T-helper 2 cell treated with Interferon-gamma antibody and Interleukin-4, amounts not matched to agents 100 ng/mL and 5 ng/mL, for 36 hours (primary cell): ENCODE data around the gene CCDC159. TPM values are rescaled to one million over a fixed set of nuclear protein-coding genes. Genes with fewer than 3 reads are reported as not detected.
"Not testable (repeated sequence)": the region's sequence is repeated elsewhere in the genome, so short reads cannot be mapped to it uniquely, and the experiment has no call there.

Experiments used
- intact Hi-C: fragments of 100-400 bp; cut with micrococcal nuclease; formaldehyde crosslinking; loops from one replicate; pipeline ENCODE4 v1.15.1; 2023
- total RNA-seq: library from RNA; stranded (reverse); gene quantifications from 2 replicates; pipeline ENCODE4 v1.2.3, GENCODE V29; 2022

CCDC159 gene
- total RNA-seq, 1 donor from 2014 or later: 14.1 TPM

DNA sequence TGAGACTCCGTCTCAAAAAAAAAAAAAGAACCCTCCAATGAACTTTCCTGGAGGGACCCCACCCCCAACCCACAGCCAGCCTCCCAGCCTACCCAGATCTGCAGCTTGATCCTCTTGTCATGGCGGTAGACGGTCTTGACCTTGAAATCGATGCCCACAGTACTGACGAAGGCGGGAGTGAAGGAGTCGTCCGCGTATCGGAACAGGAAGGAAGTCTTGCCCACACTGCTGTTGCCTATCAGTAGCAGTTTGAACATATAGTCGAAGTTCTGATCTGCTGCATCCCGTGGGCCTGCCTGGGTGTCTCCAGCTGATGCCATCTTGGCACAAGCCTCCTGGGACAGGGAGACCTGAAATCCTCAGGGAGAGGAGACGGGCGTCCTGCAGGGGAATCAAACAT, 9.2 kb upstream of the CCDC159 start:
- intact Hi-C loops: no loop called here

DNA sequence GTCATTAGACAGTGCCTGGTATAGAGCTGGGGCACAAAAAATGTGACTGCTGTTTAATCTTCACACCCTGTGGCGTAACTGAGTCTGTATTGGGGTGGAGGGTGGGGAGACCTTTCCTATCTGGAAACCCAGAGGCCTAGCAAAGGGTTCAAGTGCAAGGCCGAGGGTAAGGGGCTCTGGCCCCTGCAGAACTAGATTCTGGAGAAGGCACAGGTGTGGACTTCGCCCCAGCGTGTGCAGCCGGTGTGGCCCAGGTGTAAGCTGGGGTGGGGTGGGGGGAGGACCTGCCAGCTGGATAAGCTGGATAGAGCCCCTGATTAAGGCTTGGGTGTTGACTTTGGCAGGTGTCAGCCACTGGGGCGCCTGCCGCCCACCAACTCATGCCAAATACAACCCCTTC, 8.2 kb upstream of the CCDC159 start:
- intact Hi-C loops: no loop called here

GRCh38 chr19:11338569-11339253, 7.6 kb upstream of the CCDC159 start:
- intact Hi-C loops: no loop called here

GRCh38 chr19:11339254-11340098, 6.8 kb upstream of the CCDC159 start, which contains the start of gene RAB3D:
Gene RAB3D, minus strand, starts transcription at chr19:11339657. Its CDS starts 2,258 bp downstream, at chr19:11337399.
- intact Hi-C loops: no loop called here

GRCh38 chr19:11340099-11340467, 6.2 kb upstream of the CCDC159 start:
- intact Hi-C loops: not testable (repeated sequence)

DNA sequence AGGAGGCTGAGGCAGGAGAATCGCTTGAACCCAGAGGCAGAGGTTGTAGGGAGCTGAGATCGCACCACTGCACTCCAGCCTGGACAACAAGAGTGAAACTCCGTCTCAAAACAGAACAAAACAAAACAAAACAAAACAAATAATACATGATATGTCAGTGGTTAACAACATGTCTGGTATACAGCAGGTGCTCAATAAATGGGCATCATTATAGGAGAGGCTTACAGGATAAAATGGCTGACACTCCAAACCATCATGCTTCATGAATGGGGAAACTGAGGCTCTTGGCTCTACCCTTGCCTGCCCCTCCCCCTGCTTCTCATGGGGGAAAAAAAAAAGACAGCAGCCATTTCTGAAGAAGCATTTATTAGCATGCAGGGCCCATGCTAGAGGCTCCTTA, 3.9 kb upstream of the CCDC159 start:
- intact Hi-C loops: no loop called here

GRCh38 chr19:11345122-11345803, 1.1 kb upstream of the CCDC159 start:
- intact Hi-C loops: no loop called here

GRCh38 chr19:11347546-11348039, 1.3 kb downstream of the CCDC159 start:
- intact Hi-C loops: no loop called here

DNA sequence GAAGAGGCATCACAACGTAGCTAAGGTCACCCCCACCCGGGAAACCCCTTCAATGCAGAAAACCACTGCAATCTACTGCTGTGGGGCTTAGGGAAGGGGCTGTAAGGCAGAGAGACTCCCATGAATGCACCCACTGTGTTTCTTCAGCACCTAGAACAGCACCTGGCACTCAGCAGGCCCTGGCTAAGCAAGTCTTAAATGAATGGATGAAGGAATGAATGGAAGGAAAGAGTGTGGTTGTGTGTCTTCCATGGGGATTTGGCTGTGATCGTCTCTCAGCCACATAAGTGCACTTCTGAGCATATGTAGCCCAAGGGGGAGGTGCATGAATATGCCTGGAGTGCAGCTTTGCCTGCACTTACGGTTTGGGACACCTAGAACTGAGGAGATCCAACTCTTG, 2.9 kb downstream of the CCDC159 start:
- intact Hi-C loops: no loop called here

DNA sequence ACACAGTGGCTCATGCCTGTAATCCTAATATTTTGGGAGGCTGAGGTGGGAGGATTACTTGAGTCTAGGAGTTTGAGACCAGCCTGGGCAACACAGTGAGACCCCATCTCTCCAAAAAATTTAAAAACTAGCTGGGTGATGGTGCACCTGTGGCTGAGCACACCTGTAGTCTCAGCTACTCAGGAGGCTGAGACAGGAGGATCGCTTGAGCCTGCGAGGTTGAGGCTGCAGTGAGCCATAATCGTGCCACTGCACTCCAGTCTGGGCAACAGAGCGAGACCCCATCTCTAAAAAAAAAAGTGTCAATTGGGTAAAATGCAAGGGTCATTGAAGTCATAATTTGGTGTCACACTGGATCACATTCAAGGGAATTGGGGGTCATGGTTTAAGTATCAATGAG, 7.8 kb downstream of the CCDC159 start:
- intact Hi-C loops: not testable (repeated sequence)

DNA sequence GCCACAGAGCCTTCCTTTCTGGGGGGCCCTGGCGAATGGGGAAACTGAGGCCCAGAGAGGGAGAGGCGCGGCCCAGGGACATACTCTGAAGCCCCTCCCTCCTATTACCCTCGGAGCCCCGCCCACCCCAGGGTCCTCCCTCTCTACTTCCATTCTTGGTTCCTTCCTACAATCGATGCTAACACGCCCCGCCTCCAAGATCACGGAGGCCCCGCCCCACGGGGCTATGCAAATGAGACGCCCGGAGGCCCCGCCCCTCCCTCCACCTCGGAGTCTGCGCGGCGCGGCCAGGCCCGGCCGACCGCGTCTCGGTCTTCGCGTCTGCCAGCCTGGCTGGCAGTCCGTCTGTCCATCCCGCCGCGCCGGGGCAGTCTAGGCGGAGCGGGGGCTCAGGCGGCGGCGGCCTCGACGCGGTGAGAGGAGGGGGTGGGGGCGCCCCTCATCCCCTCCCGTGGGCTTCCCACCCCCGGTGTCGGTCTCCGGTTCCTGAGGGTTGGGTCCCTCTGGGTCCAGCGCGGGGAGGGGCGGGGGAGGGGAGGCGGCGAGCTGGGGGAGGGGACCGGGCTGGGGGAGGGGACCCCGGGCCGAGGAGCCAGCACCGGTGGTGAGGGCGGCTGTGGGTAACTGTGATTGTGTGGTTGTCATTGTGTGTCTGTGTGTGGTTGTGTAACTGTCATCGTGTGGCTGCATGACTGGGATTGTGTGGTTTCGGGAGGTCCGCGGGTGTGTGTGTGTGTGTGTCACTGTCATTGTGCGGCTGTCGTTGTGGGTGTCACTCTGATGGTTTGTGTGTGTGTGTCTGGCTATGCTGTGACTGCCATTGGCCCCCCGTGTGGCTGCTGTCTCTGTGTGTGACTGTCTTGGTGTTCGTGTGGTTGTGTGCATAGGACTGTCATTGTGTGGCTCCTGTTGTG, 9.1 kb downstream of the CCDC159 start, which contains the start of gene PLPPR2:
PLPPR2 (plus strand) TSS at position 273 of the 914 bp plus-strand sequence. CDS start 2,242 bp downstream, outside the sequence.
- intact Hi-C loops: loop anchor here (1.0 kb wide), 1 partner anchor 9 kb away; the partner anchor contains the start of genes CCDC159 and TMEM205

DNA sequence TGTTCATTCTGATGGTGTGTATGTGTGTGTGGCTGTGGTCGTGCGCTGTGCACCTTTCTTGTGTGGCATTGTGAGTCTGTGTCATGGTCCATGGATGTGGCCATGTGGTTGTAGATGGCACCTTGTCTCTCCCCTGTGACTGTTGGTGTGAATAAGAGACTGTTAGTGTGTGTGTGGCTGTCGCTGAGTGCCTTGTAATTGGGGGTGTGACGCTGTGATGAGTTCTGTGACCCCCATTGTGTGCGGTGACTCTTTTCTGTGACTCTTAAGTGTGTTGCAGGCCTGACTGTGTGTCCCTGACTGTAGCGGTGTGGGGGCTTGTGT, 9.7 kb downstream of the CCDC159 start:
- intact Hi-C loops: no loop called here

GRCh38 chr19:11356676-11357550, 10.6 kb downstream of the CCDC159 start:
- intact Hi-C loops: no loop called here

DNA sequence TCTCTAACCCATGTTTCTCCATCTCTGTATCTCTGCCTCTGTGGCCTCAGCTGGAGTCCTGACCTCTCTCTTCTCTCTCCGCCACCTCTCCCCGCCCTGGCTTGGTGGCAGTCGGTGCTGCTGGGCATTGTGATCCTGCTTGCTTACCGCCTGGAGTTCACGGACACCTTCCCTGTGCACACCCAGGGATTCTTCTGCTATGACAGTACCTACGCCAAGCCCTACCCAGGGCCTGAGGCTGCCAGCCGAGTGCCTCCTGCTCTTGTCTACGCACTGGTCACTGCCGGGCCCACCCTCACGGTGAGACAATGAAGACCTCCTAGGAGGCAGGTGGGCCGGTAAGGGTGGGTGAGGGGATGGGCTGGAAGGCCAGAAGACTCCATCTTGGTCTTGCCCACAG, 13.1 kb downstream of the CCDC159 start:
- intact Hi-C loops: no loop called here

GRCh38 chr19:11361037-11361770, 14.9 kb downstream of the CCDC159 start:
- intact Hi-C loops: no loop called here

DNA sequence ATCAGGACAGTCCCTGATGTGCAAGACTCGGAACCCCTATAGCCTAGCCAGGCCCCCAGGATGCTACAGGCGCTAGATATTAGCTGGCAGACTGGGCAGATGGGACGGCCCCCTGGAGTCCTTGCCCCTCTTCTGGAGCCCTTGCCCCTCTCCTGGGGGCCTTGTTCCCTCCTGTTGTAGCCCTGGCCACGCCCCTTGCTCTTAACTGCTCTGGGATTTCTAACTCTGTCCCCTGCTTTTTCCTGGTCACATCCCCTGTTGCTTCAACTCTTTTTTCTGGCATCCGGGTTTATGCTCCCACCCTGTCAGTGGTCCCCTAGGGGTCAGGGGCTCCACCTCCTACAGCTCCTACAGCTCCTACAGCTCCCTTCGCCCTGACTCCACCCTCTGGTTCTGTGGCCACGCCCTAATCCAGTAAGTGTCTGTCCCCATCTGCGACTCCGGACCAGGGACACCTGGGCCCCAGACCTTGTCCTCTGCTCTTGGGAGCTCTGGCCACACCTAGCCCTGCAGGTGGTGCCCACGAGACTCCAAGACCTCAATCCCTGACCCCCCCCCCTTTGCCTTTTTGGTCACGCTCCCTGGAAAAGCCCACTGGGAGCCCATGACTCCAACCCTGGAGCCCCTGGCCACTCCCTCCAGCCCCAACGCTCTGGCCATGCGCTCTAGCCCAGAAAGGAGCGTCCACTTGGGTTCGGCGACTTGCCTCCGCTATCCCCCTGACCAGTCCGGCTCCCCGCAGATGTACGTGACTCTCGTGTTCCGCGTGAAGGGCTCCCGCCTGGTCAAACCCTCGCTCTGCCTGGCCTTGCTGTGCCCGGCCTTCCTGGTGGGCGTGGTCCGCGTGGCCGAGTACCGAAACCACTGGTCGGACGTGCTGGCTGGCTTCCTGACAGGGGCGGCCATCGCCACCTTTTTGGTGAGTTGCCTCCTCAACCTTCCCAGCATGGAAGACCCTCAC, 15.7 kb downstream of the CCDC159 start:
- intact Hi-C loops: no loop called here

DNA sequence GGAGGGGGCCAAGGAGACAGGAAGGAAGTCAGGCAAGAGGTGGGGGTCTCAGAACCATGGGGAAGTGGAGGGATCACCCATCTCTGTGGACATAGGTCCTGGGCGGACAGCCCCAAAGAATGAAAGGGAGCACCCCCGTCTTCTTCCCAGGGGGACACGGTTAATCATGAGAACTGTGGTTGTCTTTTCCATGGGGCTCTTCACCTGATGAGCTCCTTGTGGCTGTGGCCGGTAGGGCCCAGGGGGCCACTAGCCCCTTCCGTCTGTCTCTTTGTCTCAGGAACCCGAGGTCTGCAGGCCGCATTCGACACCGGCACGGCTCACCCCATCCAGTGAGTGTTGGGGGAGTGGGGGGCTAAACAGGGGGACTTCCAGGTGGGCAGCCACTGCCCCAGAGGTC, 17.6 kb downstream of the CCDC159 start:
- intact Hi-C loops: no loop called here
